Measurements from ENCODE around the gene RASGRF1. TPM values are rescaled to one million over a fixed set of nuclear protein-coding genes. Genes with fewer than 3 reads are reported as not detected.

Gene RASGRF1
- total RNA-seq, 4 donors from 2014 or later, result 0.10 TPM; not detected in 3

DNA sequence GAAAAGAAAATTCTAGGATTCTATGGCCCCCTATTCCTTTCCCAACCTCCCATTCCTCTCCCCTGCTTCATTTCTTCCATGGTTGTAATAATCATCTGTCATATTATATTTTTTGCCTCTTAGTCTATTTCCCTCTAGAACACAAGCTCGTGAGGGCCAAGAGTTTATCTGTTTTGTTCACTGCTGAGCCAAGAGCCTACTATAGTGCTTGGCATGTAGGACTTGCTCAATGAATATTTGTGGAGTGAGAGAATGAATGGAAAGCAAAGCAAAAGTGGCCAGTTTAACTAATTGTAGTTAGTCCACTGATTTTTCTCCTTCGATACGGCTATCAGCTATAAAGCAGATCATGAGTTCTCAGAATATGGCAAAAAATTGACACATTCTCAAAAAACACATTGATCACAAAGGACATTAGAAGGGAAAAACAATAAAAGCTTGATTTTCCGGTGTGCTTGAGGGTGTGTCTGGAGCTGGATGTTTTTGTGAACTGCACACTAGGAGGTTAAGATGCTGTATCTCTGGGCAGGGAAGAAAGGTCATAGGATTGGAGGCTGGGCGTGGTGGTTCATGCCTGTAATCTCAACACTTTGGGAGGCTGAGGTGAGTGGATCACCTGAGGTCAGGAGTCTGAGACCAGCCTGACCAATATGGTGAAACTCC, 120.8 kb downstream of the RASGRF1 start:
- WGBS, 2 donors, result 67 to 80% methylated on average over 5 of the region's 5 CpGs
- intact Hi-C loops (cut with DNase I; ENCODE audit: low total_unique reads), result no loop called here
- no peak overlapping the region for H3K4me3 ChIP-seq (ENCODE audit: low read depth, poor library complexity, severe bottlenecking)
- no peak for DNase-seq (ENCODE audit: low spot score in 2 of 2)
- no peak for TF ChIP-seq POLR2A (IDR thresholded peaks at IDR 0.05)
- TF ChIP-seq, protein P1, sequence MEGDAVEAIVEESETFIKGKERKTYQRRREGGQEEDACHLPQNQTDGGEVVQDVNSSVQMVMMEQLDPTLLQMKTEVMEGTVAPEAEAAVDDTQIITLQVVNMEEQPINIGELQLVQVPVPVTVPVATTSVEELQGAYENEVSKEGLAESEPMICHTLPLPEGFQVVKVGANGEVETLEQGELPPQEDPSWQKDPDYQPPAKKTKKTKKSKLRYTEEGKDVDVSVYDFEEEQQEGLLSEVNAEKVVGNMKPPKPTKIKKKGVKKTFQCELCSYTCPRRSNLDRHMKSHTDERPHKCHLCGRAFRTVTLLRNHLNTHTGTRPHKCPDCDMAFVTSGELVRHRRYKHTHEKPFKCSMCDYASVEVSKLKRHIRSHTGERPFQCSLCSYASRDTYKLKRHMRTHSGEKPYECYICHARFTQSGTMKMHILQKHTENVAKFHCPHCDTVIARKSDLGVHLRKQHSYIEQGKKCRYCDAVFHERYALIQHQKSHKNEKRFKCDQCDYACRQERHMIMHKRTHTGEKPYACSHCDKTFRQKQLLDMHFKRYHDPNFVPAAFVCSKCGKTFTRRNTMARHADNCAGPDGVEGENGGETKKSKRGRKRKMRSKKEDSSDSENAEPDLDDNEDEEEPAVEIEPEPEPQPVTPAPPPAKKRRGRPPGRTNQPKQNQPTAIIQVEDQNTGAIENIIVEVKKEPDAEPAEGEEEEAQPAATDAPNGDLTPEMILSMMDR (IDR thresholded peaks at IDR 0.05), result no peak

DNA sequence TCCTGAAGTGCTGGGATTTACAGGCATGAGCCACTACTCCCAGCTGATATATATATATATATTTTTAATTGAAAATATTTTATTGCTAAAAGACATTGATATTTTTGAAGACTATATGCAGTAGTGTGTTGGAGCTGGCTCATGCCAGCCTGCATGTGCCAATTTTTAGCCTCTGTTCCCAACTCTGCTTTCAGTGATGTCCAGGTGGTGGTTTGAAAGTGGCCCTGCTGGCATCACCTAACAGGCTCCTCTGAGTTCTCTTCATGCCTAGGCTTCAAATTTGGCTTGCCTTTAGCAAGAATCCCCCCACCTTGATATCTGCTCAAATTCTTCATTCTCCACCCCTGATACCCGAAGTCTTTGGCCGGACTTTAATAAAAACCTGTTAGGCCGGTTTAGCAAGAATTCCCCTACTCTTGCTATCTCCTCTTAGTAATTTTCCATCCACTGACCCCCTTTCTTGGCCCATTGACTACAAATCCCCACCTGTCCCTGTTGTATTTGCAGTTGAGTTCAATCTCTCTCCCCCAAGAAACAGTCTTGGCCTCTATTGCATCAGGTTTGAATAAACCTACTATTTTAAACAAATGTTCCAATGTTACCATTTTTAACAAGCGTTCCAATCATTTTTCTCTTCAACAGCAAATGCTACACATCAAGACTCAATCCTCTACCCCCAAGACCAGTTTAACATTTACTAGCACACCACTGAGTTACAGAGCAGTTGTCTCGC, 121.9 kb downstream of the RASGRF1 start:
- WGBS, 2 donors, result 76 to 83% methylated on average over 5 of the region's 5 CpGs
- no peak for DNase-seq (ENCODE audit: low spot score in 2 of 2)
- H3K4me3 ChIP-seq (ENCODE audit: low read depth, poor library complexity, severe bottlenecking), result no peak overlapping the region
- intact Hi-C loops (cut with DNase I; ENCODE audit: low total_unique reads), result no loop called here
- TF ChIP-seq POLR2A (IDR thresholded peaks at IDR 0.05), result no peak
- TF ChIP-seq, protein P1 (IDR thresholded peaks at IDR 0.05), result no peak

DNA sequence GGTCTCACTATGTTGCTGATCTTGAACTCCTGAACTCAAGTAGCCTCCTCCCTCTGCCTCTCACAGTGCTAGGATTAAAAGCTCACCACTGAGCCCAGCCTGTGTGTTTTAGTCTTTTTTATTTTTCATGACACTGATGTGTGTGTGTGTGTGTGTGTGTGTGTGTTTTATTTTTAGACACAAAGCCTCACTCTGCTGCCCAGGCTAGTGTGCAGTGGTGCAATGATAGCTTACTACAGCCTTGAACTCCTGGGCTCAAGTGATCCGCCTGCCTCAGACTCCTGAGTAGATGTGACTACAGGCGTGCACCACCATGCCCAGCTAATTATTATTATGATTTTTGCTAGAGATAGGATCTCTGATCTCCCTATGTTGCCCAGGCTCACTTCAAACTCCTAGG, 122.5 kb downstream of the RASGRF1 start:
- no peak overlapping the region for H3K4me3 ChIP-seq (ENCODE audit: low read depth, poor library complexity, severe bottlenecking)
- 92 to 97% methylated on average over 2 of the region's 2 CpGs for WGBS, 2 donors
- intact Hi-C loops (cut with DNase I; ENCODE audit: low total_unique reads), result no loop called here
- TF ChIP-seq POLR2A (IDR thresholded peaks at IDR 0.05), result no peak
- TF ChIP-seq, protein P1 (IDR thresholded peaks at IDR 0.05), result no peak
- no peak for DNase-seq (ENCODE audit: low spot score in 2 of 2)

DNA sequence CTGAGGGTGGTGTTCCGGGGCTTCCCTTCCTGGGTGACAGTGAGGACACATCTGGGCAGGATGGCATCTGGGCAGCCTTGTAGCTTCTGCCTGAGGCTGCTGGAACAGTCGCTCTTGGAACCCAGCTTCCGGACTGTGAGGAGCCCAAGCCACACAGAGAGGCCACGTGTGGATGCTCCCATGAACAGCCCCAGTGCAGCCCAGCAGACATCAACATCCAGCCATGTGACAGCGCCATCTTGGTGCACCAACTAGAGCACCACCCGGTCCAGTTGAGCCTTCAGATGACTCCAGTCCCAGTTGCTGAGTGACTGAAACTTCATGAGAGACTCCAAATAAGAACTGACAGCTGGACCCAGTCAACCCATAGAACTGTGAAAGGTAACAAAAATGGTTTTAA, 130.3 kb downstream of the RASGRF1 start:
- H3K4me3 ChIP-seq (ENCODE audit: low read depth, poor library complexity, severe bottlenecking), result no peak overlapping the region
- intact Hi-C loops (cut with DNase I; ENCODE audit: low total_unique reads), result no loop called here
- no peak for DNase-seq (ENCODE audit: low spot score in 2 of 2)
- 50 to 94% methylated on average over 1 to 2 of the region's 6 CpGs for WGBS, 2 donors
- TF ChIP-seq, protein P1 (IDR thresholded peaks at IDR 0.05), result no peak
- no peak for TF ChIP-seq POLR2A (IDR thresholded peaks at IDR 0.05)

DNA sequence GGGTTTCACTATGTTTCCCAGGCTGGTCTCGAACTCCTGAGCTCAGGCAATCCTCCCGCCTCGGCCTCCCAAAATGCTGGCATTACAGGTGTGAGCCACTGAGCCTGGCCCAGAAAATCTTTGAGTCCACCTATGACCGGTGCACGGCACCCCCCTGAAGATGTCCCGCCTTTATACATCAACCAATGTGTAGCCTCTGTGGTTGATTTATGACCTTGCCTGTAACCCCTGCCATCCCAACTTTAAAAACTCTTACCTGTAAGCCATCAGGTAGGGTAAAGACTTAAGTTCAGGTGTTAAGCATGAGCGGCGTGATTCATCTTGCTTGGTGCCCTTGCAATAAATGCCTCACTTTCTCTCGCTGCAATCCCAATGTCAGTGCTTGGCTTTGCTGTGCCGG, 131.2 kb downstream of the RASGRF1 start:
- 94 to 98% methylated on average over 10 of the region's 10 CpGs for WGBS, 2 donors
- TF ChIP-seq, protein P1 (IDR thresholded peaks at IDR 0.05), result no peak
- TF ChIP-seq POLR2A (IDR thresholded peaks at IDR 0.05), result no peak
- intact Hi-C loops (cut with DNase I; ENCODE audit: low total_unique reads), result no loop called here
- DNase-seq (ENCODE audit: low spot score in 2 of 2), result no peak
- H3K4me3 ChIP-seq (ENCODE audit: low read depth, poor library complexity, severe bottlenecking), result no peak overlapping the region
